Transverse colon (tissue), 4 donors: Measurements from ENCODE around the gene FTL. TPM values are rescaled to one million over a fixed set of nuclear protein-coding genes. Genes with fewer than 3 reads are reported as not detected.

Experiments
- DNase-seq: peaks from one replicate; pipeline ENCODE4 v3.0.0-alpha.2; 2019
- H3K27ac ChIP-seq, 4 donors: fragments of 200-600 bp; sonication (generic); 2 replicates each; pipeline ENCODE4 v1.5.1; 2016 to 2018; ENCODE audit warnings: inconsistent platforms in 4 of 4
- H3K27me3 ChIP-seq: fragments of 200-600 bp; sonication (generic); 2 replicates; pipeline ENCODE4 v1.5.1; 2017; ENCODE audit warnings: inconsistent platforms
- H3K36me3 ChIP-seq, 4 donors: fragments of 200-600 bp; sonication (generic); 2 replicates each; pipeline ENCODE4 v1.5.1; 2017 to 2019; ENCODE audit warnings: inconsistent platforms in 4 of 4
- H3K4me1 ChIP-seq, 4 donors: fragments of 200-600 bp; sonication (generic); 2 replicates each; pipeline ENCODE4 v1.5.1; 2017 to 2020; ENCODE audit warnings: inconsistent platforms in 4 of 4
- H3K4me3 ChIP-seq, 4 donors: fragments of 200-600 bp; sonication (generic); 1 replicate in 1 of 4; 2 replicates in 3 of 4; pipeline versions ENCODE4 v1.5.1 to v1.6.1; 2017 to 2019; ENCODE audit warnings: inconsistent platforms in 4 of 4
- H3K9me3 ChIP-seq, 2 donors: fragments of 200-600 bp; sonication (generic); 2 replicates each; pipeline ENCODE4 v1.5.1; 2017 to 2019; ENCODE audit warnings: inconsistent platforms in 2 of 2
- EP300 ChIP-seq: sonication (generic); formaldehyde crosslinking; IDR thresholded peaks from one replicate; pipeline ENCODE4 v1.6.1; 2017; ENCODE audit warnings: antibody characterized with exemption, low read depth
- POLR2A ChIP-seq: fragments of 450-650 bp; IDR thresholded peaks from one replicate; pipeline ENCODE4 v1.6.1; 2016; ENCODE audit warnings: antibody characterized with exemption, mild to moderate bottlenecking, moderate library complexity
- POLR2AphosphoS5 ChIP-seq, 3 donors: sonication (generic); formaldehyde crosslinking; IDR thresholded peaks; one replicate each; pipeline ENCODE4 v1.6.1; 2016; ENCODE audit warnings: antibody characterized with exemption in 3 of 3
- WGBS, 2 donors: methylation state at CpG; one replicate each; pipeline ENCODE4 v1.1.5; 2018; ENCODE audit warnings: low coverage in 1 of 2; 5-methylcytosine and 5-hydroxymethylcytosine counted together
- in situ Hi-C, 4 donors: fragments of 200-750 bp; cut with MboI; loops; one replicate each; pipeline versions ENCODE4 v1.15.0 to v1.15.1; 2017; ENCODE audit warnings: low sequenced_read_pairs in 3 of 4, low pct_ligation_motif_present in 1 of 4, low pct_unique_long_range_greater_than_20kb in 1 of 4
- intact Hi-C: fragments of 100-400 bp; cut with DNase I; formaldehyde crosslinking; loops from one replicate; pipeline ENCODE4 v1.15.1; 2023; ENCODE audit warnings: low total_unique reads
- total RNA-seq, 4 donors: library from RNA; depleted of rRNA; stranded (reverse); fragments of >200 nt; gene quantifications; one replicate each; pipeline ENCODE4 v1.1.0, GENCODE V29; 2016
- TF ChIP-seq, protein P1 (sequence below), 5 experiments: fragments of 200-600 bp in 3 of 5; fragments of 450-650 bp in 2 of 5; sonication (generic) in 3 of 5; IDR thresholded peaks; 1 replicate in 2 of 5; 2 replicates in 3 of 5; pipeline ENCODE4 v1.5.1; 2016 to 2017; ENCODE audit warnings: antibody characterized with exemption in 5 of 5, inconsistent platforms in 3 of 5, mild to moderate bottlenecking in 2 of 5, moderate library complexity in 1 of 5

Gene FTL
- total RNA-seq, 4 donors from 2014 or later = 3,057 to 3,935 (median 3,837) TPM

DNA sequence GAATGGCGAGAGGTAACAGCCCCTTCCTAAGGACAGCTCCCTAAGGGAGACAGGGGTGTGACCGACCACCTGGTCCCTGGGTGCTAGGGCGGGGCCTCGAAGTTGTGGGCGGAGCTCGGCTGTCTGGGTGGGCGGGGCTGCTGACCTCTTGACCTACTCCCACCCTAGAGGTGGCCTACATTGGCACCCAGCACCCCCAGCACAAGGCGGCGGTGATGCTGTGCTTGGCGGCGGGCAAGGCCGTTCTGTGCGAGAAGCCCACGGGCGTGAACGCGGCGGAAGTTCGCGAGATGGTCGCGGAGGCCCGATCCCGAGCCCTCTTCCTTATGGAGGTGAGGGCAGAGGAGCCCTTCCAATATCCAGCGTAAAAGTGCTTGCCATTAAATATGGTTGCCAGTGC, 29.2 kb upstream of the FTL start:
- peaks cover 14% of the 10 kb centered on the region for H3K27me3 ChIP-seq
- peaks cover 3 to 16% (median 6%) of the 10 kb centered on the region in 4 donors for H3K4me1 ChIP-seq
- no peaks in the 10 kb centered on the region for H3K9me3 ChIP-seq
- DNase-seq = no peak
- intact Hi-C loops = no loop called here
- 92% methylated on average over 4 to 25 of the region's 25 CpGs for WGBS, 2 donors
- no peak overlapping the region for H3K27ac ChIP-seq
- in situ Hi-C loops = no loop called here
- no peaks in the 10 kb centered on the region for H3K36me3 ChIP-seq
- H3K4me3 ChIP-seq = no peak overlapping the region
- TF ChIP-seq, protein P1, sequence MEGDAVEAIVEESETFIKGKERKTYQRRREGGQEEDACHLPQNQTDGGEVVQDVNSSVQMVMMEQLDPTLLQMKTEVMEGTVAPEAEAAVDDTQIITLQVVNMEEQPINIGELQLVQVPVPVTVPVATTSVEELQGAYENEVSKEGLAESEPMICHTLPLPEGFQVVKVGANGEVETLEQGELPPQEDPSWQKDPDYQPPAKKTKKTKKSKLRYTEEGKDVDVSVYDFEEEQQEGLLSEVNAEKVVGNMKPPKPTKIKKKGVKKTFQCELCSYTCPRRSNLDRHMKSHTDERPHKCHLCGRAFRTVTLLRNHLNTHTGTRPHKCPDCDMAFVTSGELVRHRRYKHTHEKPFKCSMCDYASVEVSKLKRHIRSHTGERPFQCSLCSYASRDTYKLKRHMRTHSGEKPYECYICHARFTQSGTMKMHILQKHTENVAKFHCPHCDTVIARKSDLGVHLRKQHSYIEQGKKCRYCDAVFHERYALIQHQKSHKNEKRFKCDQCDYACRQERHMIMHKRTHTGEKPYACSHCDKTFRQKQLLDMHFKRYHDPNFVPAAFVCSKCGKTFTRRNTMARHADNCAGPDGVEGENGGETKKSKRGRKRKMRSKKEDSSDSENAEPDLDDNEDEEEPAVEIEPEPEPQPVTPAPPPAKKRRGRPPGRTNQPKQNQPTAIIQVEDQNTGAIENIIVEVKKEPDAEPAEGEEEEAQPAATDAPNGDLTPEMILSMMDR (IDR thresholded peaks at IDR 0.05) = no peak
- TF ChIP-seq EP300 (no peak), POLR2A (no peak), POLR2AphosphoS5 (IDR thresholded peaks at IDR 0.05) (no peak)

DNA sequence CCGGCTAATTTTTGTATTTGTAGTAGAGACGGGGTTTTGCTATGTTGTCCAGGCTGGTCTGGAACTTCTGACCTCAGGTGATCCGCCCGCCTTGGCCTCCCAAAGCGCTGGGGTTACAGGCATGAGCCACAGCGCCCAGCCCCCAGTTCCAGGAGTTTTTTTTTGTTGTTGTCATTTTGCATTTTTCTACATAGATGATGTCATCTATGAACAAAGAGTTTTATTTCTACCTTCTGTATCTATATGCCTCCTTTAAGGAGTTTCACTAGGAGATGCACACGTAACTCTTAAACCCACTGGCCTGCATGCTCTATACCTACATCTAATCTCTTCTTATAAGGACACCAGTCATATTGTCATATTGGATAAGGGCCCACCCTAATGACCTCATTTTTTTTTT, 26.9 kb upstream of the FTL start:
- intact Hi-C loops = no loop called here
- 79 to 90% methylated on average over 4 to 7 of the region's 7 CpGs for WGBS, 2 donors
- no peaks in the 10 kb centered on the region for H3K36me3 ChIP-seq
- H3K27ac ChIP-seq = no peak overlapping the region
- in situ Hi-C loops = no loop called here
- no peak for TF ChIP-seq POLR2AphosphoS5 (IDR thresholded peaks at IDR 0.05)
- TF ChIP-seq POLR2A = no peak
- TF ChIP-seq, protein P1 (IDR thresholded peaks at IDR 0.05) = no peak
- no peak for TF ChIP-seq EP300
- no peaks in the 10 kb centered on the region for H3K27me3 ChIP-seq
- peaks cover 2 to 11% (median 6%) of the 10 kb centered on the region in 4 donors for H3K4me1 ChIP-seq
- H3K4me3 ChIP-seq = no peak overlapping the region
- no peak for DNase-seq
- no peaks in the 10 kb centered on the region for H3K9me3 ChIP-seq

DNA sequence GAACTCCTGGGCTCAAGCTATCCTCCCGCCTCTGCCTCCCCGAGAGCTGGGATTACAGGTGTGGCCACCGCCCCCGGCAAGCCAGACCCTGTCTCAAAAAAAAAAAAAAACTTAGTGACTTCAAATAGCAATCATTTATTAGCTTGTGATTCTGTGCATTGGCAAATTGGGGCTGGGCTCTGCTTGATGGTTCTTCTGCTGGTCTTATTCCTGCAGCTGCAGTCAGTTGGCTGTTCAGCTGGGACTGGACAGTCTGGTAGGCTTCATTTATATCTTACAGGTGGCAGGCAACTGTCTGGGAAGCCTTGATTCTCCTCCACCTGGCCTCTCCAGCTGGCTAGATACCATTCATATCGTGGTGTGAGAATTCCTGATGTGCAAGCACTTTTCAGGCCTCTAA, 24.2 kb upstream of the FTL start:
- peaks cover 0 to 4% (median 3%) of the 10 kb centered on the region in 4 donors for H3K4me1 ChIP-seq
- in situ Hi-C loops = no loop called here
- 94 to 96% methylated on average over 5 of the region's 5 CpGs for WGBS, 2 donors
- intact Hi-C loops = no loop called here
- no peaks in the 10 kb centered on the region for H3K9me3 ChIP-seq
- no peaks in the 10 kb centered on the region for H3K27me3 ChIP-seq
- TF ChIP-seq, protein P1 (IDR thresholded peaks at IDR 0.05) = no peak
- TF ChIP-seq POLR2AphosphoS5 (IDR thresholded peaks at IDR 0.05) = no peak
- no peak for TF ChIP-seq EP300
- TF ChIP-seq POLR2A = no peak
- no peak for DNase-seq
- H3K27ac ChIP-seq = no peak overlapping the region
- H3K36me3 ChIP-seq = no peaks in the 10 kb centered on the region
- no peak overlapping the region for H3K4me3 ChIP-seq

DNA sequence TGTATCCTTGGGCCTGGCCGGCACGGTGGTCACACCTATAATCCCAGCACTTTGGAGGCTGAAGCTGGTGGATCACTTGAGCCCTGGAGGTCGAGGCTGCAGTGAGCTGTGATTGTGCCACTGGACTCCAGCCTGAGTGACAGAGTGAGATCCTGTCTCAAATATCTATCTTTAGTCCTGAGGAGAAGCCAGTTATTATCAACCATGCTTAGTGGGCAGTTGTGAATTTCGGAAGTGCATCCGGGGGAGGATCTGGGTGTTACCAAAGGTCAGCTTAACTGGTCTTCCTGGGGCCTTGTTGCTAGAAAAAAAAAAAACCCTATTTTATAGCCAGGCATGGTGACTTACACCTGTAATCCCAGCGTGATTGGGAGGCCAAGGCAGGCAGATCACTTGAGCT, 22.0 kb upstream of the FTL start:
- in situ Hi-C loops = no loop called here
- 87 to 100% methylated on average over 2 to 6 of the region's 6 CpGs for WGBS, 2 donors
- intact Hi-C loops = no loop called here
- DNase-seq = no peak
- Histone ChIP-seq H3K4me1 (peaks cover 0 to under 1% (median under 1%) of the 10 kb centered on the region in 4 donors), H3K4me3 (no peak overlapping the region), H3K27me3 (no peaks in the 10 kb centered on the region), H3K27ac (no peak overlapping the region), H3K9me3 (no peaks in the 10 kb centered on the region), H3K36me3 (no peaks in the 10 kb centered on the region)
- no peak for TF ChIP-seq POLR2A
- TF ChIP-seq, protein P1 (IDR thresholded peaks at IDR 0.05) = no peak
- TF ChIP-seq EP300 = no peak
- TF ChIP-seq POLR2AphosphoS5 (IDR thresholded peaks at IDR 0.05) = no peak
